HG03342 (cell line): ENCODE results near the gene KCNN3.

ENCODE experiments used
- ATAC-seq: cut with Tn5 transposase; IDR thresholded peaks from one replicate; pipeline ENCODE4 v1.9.1; 2021; ENCODE audit warnings: mild to moderate bottlenecking, moderate library complexity; ENCODE audit not compliant: unreplicated experiment

The KCNN3 gene

DNA sequence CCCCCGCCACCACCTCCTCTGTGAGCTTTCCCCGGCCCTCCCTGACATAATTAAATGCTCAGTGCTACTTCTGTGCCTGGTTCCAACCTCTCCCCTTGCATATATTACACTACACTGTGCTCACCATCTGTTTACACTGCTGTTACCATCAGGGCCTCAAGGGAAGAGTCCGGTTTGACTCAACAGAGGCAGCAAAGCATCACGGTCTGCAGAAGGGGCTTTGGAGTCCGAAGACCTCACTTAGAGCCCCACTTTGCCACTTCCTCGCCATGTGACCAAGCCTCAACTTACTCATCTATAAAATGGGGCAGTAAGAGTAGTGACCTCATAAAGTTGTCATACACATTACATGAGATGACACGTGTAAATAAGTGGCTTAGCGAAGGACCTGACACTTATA, 27.4 kb downstream of the KCNN3 start:
- ATAC-seq = no peak

GRCh38 chr1:154841384-154841783, 28.7 kb downstream of the KCNN3 start:
- ATAC-seq = no peak

DNA sequence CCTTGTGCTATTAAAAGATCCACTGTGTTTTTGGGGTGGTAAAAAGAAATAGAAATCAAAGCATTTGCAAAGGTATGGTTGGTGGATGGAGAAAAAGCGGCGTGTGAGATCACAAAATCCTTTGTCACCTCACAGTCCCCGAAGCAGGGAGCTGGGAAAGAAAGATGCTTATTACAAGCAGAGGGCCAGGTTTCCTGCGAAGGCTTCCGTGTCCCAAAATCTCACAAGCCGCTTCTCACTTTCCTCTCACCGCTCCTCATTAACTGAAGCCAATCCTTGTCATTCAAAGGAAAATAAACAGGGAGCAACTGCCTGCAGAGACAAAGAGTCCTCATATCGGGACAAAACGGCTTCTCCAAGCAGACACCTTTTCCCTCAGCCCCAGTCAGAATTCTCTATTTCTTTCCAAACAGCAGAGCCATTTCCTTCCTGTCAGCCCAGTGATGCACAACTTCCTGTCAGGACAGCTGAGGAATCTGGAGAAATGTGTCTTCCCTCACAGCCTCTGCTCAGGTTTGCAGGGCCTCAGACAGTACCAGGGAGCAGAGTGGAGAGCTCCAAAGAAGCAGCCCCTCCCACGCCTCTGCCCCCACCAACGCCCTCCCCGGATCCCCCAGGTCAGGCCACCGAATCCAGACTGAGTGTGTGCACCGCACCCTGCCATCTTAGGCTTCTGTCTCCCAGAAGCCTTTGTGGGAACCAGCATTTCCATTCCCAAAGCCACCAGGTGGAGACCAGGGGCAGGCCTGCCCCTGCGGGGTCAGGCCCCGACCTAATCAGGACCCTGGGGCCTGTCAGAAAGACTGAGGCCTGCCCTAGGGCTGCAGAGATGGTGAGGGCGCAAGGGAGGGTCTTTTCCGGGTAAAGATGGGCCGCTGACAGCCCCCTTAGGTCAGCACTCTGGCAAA, 29.6 kb downstream of the KCNN3 start:
- no peak for ATAC-seq

DNA sequence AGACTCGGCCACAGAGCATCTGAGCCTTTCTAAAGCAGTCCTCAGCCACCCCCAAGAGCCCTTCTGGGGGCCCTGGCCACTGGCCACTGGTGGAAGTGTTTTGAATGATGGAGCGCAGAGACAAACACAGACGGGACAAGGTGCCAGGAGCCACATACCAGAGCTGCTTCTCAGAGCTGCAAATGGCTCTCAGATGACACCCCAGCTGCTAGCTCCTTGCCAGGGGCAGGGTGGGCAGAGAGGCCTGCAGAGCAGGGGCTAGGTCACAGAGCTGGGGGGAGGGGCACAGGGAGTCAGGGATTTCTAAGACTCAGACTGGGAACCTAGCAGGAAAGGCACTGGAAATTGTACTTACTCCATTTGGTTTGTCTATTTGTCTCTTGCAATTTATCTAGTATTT, 30.4 kb downstream of the KCNN3 start:
- ATAC-seq = no peak

DNA sequence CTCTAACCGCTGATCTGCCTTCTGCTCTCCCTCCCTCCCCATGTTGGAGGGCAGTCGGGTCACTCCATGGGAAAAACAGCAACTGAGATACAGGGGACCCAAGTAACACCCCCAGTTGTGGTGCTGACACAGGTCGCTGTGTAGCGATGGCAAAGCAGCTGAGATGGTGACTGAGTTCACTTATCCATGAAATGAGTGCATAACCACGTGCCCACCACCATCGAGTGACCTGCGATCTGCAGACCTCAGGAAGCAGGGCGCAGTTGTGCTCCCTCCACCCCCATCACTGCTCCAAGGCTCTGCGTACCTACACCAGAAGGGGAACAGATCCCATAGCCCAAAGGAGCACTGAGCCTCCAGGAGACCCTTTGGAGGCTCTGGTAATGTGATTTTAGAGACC, 31.1 kb downstream of the KCNN3 start:
- no peak for ATAC-seq

DNA sequence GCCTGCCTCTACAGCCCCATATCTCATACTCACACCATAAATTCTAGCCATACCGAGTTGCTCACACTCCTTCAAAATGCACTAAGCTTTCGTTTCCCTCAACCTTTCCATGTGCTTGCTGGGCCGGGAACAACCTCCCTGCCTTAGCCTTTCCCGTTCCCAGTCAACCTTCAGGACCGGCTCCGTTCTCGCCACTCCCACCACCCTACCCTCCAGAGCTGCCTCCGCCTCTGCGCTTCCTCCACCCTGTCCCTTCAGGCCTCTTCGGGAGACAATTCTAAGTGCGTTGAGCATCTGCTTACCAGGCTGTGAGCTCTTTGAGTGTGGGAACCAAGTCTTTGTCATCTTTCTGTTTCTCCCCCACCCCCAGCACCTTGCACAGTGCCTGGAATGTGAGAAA, 31.6 kb downstream of the KCNN3 start:
- no peak for ATAC-seq

- ATAC-seq = no peak
These were observed 32.4 kb downstream of the KCNN3 start for GRCh38 chr1:154837672-154838171.

DNA sequence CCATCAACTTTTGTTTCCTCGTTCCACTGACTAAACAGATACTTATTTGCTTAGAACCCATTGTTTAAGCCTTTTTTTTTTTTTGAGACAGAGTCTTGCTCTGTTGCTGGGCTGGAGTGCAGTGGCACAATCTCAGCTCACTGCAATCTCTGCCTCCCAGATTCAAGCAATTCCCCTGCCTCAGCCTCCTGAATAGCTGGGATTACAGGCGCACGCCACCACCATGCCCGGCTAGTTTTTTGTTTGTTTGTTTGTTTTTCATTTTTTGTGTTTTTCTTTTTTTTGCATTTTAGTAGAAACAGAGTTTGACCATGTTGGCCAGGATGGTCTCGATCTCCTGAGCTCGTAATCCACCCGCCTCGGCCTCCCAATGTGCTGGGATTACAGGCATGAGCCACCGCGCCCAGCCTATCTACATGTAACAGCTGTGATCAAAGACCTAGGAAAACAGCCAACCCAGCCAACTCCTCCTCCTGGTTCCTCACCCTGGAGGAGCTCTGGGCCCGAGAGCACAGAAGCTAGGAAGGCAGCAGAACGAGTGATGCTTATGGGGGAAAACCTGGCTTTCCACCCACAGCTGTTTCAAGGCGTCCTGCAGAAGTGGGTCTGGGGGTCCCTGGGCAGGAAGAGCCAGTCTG, 32.9 kb downstream of the KCNN3 start:
- ATAC-seq = no peak

DNA sequence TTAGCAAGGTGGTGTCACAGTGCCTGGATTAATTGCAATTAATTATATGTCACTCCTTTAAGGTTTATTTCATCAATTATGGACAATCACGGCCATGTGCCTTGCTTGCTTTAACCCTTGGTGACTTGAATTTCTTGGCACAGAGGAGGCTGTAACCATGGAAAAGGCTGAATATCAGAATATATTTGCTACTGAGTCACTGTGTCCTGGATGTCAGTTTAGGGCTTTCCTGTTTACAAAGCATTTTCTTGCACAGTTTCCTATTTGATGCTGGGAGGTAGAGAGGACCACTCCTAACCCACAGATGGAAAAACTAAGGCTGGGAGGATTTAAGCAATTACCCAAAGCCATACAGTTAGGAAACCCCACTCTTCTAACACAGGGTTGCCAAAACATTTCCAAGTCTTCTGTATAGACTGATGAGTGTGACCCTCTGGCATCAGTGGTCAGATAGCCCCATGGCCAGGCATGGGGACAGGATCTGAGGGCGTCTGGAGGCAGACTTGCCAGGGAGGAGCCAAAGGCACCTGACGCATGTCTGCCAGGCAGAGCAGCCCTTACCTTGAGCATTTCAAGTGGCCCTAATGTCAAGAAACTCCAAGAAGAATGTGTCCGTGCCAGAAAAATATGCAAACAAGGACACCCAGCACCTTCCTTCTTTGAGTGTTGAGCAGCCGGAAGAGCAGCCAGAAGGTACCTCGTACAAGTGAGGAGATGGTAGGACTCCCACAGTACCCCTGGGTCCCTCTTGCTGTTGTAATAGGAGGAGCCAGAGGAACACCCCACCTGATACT, 34.4 kb downstream of the KCNN3 start:
- no peak for ATAC-seq

GRCh38 chr1:154833841-154834240, 36.2 kb downstream of the KCNN3 start:
- ATAC-seq = no peak

- ATAC-seq = no peak
These were observed 36.9 kb downstream of the KCNN3 start for GRCh38 chr1:154833209-154833608.

DNA sequence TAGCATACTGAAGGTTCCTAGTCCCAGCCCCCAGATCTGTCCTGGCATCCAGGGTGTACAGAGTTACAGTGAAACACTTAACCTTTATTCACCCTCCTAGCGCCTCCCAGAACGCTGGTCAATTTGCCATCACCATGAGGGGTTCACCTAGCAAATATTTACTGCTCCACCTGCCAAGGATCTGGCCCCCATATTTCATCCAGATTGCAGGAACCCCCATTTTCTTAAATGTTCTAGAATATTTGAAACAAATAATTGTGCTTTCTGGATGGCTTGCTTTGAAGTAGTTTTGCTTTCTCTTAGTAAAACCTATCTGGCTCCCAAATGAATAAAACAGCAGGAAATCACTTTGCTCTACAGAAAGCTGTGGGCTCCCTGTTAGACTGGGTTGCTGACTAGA, 37.7 kb downstream of the KCNN3 start:
- no peak for ATAC-seq

DNA sequence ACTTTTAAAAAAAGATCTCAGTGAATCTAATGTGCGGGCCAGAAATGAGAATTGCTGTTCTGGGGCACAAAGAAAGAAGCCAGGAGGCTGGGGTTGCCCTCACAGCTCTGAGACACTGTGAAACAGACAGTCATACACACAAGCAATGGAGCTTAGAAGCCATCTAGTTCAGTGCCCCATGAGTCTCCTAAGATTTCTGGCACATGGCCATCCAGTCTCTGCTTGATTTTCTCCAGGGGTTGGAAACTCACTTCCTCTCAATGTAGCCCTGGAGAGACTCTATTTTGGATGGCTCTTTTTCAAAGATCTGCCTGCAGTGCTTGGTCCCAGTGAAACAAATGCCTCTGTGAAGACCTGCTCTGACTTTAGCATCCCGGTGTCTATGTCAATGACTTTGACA, 38.6 kb downstream of the KCNN3 start:
- ATAC-seq = no peak

DNA sequence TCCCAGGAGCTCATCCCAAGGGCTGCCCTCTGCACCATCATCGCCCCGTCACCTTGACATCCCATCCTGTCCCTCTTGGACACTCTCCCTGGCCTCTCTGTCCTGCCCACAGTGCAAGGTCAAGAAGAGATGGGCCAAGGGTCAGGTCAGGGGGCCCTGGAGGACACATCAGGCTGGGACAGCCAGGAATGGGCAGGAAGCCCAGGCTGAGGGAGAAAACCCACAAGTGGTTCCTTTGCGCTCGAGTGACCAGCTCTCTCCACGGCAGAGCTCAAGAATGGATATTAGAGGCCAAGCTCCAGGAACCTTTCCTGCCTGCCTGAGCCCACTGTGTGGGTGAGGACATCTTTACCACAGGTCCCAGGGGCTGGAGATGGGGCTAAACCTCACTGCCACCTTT, 41.0 kb downstream of the KCNN3 start:
- ATAC-seq = no peak

GRCh38 chr1:154824179-154825000, 45.7 kb downstream of the KCNN3 start:
- ATAC-seq = no peak

GRCh38 chr1:154822717-154823116, 47.4 kb downstream of the KCNN3 start:
- no peak for ATAC-seq

- ATAC-seq = no peak
These were observed 47.8 kb downstream of the KCNN3 start for GRCh38 chr1:154822233-154822632.

GRCh38 chr1:154821083-154821482, 49.0 kb downstream of the KCNN3 start:
- no peak for ATAC-seq

GRCh38 chr1:154820646-154821045, 49.4 kb downstream of the KCNN3 start:
- ATAC-seq = no peak
